SJSA1 (cell line): ENCODE data around the gene UBQLNL. TPM values are rescaled to one million over a fixed set of nuclear protein-coding genes. Genes with fewer than 3 reads are reported as not detected.

Source experiments
- DNase-seq, 2 experiments: peaks; one replicate each; pipeline ENCODE4 v3.0.0-alpha.2; 2015 to 2020; ENCODE audit warnings: low spot score in 2 of 2, low read depth in 1 of 2
- H3K27ac ChIP-seq: fragments of 250-450 bp; sonication (Bioruptor Pico); 2 replicates; pipeline ENCODE4 v1.5.1; 2020; ENCODE audit warnings: mild to moderate bottlenecking, moderate library complexity
- H3K27me3 ChIP-seq: fragments of 250-450 bp; sonication (Bioruptor Pico); replicated peaks from 2 replicates; pipeline ENCODE4 v1.5.1; 2020; ENCODE audit warnings: mild to moderate bottlenecking, moderate library complexity
- H3K36me3 ChIP-seq: fragments of 250-450 bp; sonication (Bioruptor Pico); 2 replicates; pipeline ENCODE4 v1.5.1; 2020; ENCODE audit warnings: mild to moderate bottlenecking
- H3K4me1 ChIP-seq: fragments of 250-450 bp; sonication (Bioruptor Pico); replicated peaks from 2 replicates; pipeline ENCODE4 v1.6.1; 2021; ENCODE audit warnings: mild to moderate bottlenecking
- H3K4me3 ChIP-seq: fragments of 250-450 bp; sonication (Bioruptor Pico); 2 replicates; pipeline ENCODE4 v1.5.1; 2020; ENCODE audit warnings: mild to moderate bottlenecking
- H3K9me3 ChIP-seq: fragments of 250-450 bp; sonication (Bioruptor Pico); replicated peaks from 2 replicates; pipeline ENCODE4 v1.5.1; 2020; ENCODE audit warnings: mild to moderate bottlenecking
- total RNA-seq: library from RNA; depleted of rRNA; stranded (reverse); fragments of >200 nt; shearing (Covaris generic); gene quantifications from 2 replicates; pipeline ENCODE4 v1.2.3, GENCODE V29; 2014

UBQLNL gene
- total RNA-seq, 1 experiment from 2014 or later, result 0.05 TPM

DNA sequence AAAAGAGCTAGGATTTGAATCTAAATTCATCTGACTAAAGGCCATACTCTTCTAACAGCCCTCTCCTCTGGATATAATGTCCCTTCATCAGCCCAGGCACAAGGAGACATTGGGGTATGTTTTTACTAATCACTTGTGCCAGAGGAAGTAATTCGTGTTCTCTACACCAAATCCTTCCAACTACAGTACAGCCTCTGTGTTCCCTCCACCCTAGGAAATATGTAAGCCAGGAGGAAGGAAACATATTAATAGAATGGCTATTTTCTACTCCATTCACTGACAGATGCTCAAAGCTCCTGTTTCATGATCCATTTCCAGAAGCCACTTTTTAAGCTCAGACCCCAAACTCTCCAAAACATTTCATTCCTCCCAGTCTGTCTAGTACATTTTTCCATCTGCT lies 12.0 kb upstream of the UBQLNL start:
- no peaks in the 10 kb centered on the region for H3K36me3 ChIP-seq

DNA sequence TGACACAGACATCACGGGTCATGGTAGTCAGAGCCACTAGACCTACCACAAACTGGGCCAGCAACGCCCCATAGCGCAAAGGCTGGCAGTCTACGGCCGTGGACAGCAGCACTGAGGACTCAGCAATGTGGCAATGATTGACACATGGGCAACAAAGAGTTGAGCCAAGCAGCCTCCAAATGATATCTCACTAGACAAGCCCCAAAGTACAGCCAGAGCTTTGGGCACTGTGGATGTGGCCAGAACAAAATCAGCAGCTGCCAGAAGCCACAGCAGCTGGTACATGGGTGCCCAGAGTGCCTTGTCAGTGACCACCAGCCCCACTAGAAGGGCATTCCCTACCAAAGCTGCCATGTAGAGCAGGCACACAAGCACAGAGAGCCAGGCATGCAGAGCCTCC lies 11.2 kb upstream of the UBQLNL start:
- Histone ChIP-seq H3K4me1 (no peaks in the 10 kb centered on the region), H3K9me3 (no peaks in the 10 kb centered on the region), H3K4me3 (no peak overlapping the region), H3K27me3 (peaks cover 6% of the 10 kb centered on the region; the same call in 1 of the 2 replicates), H3K27ac (no peak overlapping the region), H3K36me3 (no peaks in the 10 kb centered on the region)
- no peak for DNase-seq

More for the DNA sequence above, 12.0 kb upstream of the UBQLNL start:
- peaks cover 6% of the 10 kb centered on the region; the same call in 1 of the 2 replicates for H3K27me3 ChIP-seq
- no peak for DNase-seq
- no peak overlapping the region for H3K4me3 ChIP-seq
- H3K27ac ChIP-seq, result no peak overlapping the region
- no peaks in the 10 kb centered on the region for H3K4me1 ChIP-seq
- H3K9me3 ChIP-seq, result no peaks in the 10 kb centered on the region

DNA sequence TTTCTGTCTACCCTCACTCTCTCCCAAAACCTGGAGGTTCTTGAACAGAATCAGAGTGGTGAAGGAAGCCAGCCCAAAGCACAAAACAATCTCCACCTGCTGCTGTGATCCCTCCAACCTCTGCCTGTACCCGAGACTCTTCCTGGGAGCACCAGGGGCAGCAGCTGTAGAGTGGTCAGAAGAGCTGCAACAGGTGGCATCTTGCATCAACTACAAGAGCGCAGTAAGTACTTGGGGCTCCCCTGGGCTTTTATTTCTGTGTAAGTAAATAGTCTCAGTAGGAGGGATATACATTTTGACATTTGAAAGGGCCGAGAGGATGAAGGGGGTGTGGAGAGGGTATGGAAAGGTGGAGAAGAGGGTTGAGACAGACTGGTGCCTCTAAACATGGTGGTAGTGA lies 8.3 kb upstream of the UBQLNL start:
- Histone ChIP-seq H3K27me3 (peaks cover 6% of the 10 kb centered on the region; the same call in 1 of the 2 replicates), H3K9me3 (no peaks in the 10 kb centered on the region), H3K36me3 (no peaks in the 10 kb centered on the region), H3K4me1 (no peaks in the 10 kb centered on the region), H3K27ac (no peak overlapping the region), H3K4me3 (no peak overlapping the region)
- no peak for DNase-seq

DNA sequence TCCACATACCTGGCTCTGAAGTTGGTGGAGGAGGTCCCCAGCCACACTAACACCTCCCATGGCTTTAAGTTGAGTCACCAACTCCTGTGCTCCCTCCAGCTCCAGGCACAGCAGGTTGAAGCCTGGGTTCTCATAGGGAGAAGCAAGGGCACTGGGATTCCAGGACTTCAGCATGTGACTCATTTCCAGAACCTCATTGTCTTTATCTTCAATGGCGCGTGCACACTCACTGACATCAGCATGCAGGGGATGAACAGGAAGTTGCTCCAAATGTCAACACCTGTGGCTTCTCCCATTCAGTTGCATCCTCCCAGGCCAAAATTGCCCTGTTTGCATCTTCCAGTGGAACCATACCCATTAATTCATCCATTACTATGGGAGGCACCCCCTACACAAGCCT lies 5.8 kb upstream of the UBQLNL start:
- Histone ChIP-seq H3K27me3 (no peaks in the 10 kb centered on the region; the same call in 1 of the 2 replicates), H3K4me1 (no peaks in the 10 kb centered on the region), H3K4me3 (no peak overlapping the region), H3K9me3 (no peaks in the 10 kb centered on the region), H3K36me3 (no peaks in the 10 kb centered on the region), H3K27ac (no peak overlapping the region)
- DNase-seq, result no peak

DNA sequence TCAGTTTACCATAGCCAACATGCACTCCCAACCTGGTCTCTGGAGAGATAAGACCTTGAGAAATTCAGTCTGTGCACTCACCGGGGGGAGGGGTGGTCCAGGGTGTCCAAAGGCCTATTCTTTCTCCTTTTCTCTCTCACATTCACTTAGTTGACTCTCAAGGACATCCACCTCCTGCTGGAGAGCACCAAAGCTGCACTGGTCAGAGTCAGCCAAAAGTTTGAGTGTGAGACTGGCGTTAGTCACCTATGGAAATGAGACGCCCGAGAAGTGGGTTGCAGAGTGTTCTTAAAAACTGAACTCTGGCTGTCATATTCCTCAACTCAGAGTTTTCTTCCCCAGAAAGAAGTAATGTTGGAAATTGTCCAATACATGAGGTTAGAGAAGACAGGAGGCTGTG lies 5.0 kb upstream of the UBQLNL start:
- DNase-seq, result no peak
- H3K27me3 ChIP-seq, result no peaks in the 10 kb centered on the region; the same call in 1 of the 2 replicates
- H3K4me1 ChIP-seq, result no peaks in the 10 kb centered on the region
- no peaks in the 10 kb centered on the region for H3K36me3 ChIP-seq
- no peaks in the 10 kb centered on the region for H3K9me3 ChIP-seq
- no peak overlapping the region for H3K27ac ChIP-seq
- no peak overlapping the region for H3K4me3 ChIP-seq

DNA sequence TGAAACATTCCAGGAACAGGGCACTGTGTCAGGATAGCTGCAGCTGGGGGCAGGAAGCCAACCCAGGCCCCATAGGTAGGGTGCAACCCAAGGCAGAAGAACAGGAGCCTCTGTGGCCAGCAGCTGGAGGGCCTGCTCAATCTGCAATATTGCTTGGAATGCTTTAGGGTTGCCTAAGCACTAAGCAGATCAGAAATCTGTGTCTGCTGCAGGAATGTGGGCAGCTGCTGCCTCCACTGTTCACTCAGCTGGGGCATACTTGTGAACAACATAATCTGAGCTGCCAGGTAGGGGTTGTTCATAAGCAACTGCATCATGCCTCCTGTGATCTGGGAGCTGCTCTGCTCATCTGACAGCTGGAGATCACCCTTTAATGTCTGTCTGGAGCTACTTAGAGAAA lies 1.7 kb downstream of the UBQLNL start:
- H3K27ac ChIP-seq, result no peak overlapping the region
- H3K9me3 ChIP-seq, result no peaks in the 10 kb centered on the region
- no peaks in the 10 kb centered on the region for H3K36me3 ChIP-seq
- no peaks in the 10 kb centered on the region for H3K4me1 ChIP-seq
- H3K4me3 ChIP-seq, result no peak overlapping the region
- no peak for DNase-seq
- peaks cover 22% of the 10 kb centered on the region; the same call in 1 of the 2 replicates for H3K27me3 ChIP-seq

DNA sequence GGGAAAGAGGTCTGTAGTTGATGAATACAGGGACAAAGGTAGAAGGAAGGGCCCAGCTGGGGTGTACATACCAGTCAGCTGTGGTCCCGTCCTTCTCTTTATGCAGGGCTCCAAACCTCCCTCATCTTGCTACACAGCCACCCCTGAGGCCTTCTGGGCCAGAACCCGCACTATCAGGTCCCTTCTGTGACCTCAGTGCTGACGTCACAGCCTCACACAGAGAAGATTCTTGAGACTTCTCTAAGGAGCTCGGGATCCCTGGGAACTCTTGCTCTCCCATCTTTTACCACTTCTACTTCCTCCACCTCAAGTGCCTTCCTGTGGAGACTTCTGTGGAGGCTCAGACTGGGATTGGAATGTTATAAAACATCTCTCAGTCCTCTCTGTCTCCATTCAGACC lies 6.7 kb downstream of the UBQLNL start, which contains the start of gene UBQLN3:
UBQLN3 (minus strand) TSS at position 155 of the 400 bp plus-strand sequence. CDS start 399 bp downstream, outside the sequence.
- Histone ChIP-seq H3K27me3 (peaks cover 32% of the 10 kb centered on the region), H3K36me3 (no peaks in the 10 kb centered on the region)

DNA sequence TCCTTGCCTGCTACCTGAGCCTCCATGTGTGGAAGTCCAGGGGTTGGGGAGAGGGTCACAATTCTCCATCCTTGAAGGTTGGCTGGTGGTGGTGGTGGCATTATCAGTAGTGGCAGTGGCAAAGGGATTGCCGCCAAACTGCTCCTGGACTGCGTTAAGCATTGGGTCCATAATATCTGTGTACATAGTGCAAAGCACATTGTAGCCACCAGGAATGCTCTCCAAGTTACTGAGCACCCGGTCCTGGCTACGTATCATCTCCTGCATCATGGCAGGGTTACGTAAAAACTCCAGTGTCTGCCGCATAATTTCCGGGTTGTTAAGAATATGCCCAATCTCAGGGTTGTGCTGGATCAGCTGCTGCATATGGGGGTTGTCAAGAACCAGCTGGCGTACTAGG lies 7.9 kb downstream of the UBQLNL start:
- H3K4me1 ChIP-seq, result no peaks in the 10 kb centered on the region
- H3K27me3 ChIP-seq, result peaks cover 32% of the 10 kb centered on the region
- no peak overlapping the region for H3K27ac ChIP-seq
- DNase-seq, result no peak
- H3K36me3 ChIP-seq, result no peaks in the 10 kb centered on the region
- H3K9me3 ChIP-seq, result no peaks in the 10 kb centered on the region
- no peak overlapping the region for H3K4me3 ChIP-seq

More for the DNA sequence above, 6.7 kb downstream of the UBQLNL start, which contains the start of gene UBQLN3:
- H3K4me1 ChIP-seq, result no peaks in the 10 kb centered on the region
- H3K4me3 ChIP-seq, result no peak within 1 kb of the TSS
- H3K9me3 ChIP-seq, result no peaks in the 10 kb centered on the region
- H3K27ac ChIP-seq, result no peak within 1 kb of the TSS
- DNase-seq, result no peak

DNA sequence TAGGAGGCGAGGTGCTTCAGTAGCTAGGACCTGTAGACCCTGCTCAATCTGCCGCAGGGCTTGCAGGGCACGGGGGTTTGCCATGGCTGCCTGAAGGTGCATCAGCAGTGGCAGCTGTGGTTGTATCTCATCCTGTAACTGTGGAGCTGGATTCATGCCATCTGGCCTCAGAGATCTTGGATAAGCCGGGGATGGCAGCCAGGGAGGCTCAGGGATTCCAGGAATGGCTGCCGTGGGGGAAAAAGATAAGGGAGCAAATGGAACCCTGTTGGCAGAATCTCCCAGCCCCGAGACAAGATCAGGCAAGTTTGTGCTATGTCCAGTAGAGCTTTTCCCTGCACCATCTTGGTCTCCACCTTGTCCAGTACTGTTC lies 8.6 kb downstream of the UBQLNL start:
- H3K27ac ChIP-seq, result no peak overlapping the region
- H3K4me1 ChIP-seq, result no peaks in the 10 kb centered on the region
- peaks cover 27% of the 10 kb centered on the region for H3K27me3 ChIP-seq
- no peaks in the 10 kb centered on the region for H3K9me3 ChIP-seq
- DNase-seq, result no peak
- no peaks in the 10 kb centered on the region for H3K36me3 ChIP-seq
- H3K4me3 ChIP-seq, result no peak overlapping the region

DNA sequence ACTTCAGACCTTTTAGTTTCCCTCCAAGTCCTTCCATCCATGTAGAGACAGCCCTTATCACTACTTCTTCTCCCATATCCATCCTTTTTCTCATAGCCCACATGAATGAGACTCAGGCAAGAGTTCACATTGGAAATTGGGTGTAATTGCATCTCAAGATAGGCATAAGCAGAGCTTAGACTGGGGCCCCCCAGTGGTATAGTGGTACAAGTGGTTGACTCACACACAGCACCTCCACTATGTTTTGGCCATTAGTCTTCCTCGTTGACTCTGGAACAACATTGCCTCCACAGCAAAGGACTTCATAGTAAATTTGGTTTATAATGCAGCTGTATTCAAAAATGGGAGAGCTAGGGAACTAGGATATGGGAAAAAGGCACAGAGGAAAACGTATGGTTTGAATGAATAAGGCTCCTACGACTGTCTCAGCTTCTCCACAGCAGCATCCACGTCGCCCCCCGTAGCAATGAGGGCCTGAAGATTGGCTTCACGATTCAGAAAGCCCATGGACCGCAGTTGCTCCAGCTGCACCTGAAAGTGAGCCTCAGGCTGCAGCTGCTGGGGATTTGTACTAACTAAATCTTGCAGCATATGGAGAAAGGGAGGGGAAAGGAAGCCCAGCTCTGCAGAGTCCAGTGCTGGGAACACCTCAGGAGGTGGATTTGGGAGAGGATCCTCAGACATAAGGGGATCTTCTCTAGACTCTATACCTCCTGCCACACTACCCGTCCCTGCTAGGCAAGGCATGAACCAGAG lies 9.1 kb downstream of the UBQLNL start:
- H3K9me3 ChIP-seq, result no peaks in the 10 kb centered on the region
- no peaks in the 10 kb centered on the region for H3K36me3 ChIP-seq
- H3K4me1 ChIP-seq, result no peaks in the 10 kb centered on the region
- H3K27me3 ChIP-seq, result peaks cover 23% of the 10 kb centered on the region
- H3K4me3 ChIP-seq, result no peak overlapping the region
- no peak for DNase-seq
- H3K27ac ChIP-seq, result no peak overlapping the region

DNA sequence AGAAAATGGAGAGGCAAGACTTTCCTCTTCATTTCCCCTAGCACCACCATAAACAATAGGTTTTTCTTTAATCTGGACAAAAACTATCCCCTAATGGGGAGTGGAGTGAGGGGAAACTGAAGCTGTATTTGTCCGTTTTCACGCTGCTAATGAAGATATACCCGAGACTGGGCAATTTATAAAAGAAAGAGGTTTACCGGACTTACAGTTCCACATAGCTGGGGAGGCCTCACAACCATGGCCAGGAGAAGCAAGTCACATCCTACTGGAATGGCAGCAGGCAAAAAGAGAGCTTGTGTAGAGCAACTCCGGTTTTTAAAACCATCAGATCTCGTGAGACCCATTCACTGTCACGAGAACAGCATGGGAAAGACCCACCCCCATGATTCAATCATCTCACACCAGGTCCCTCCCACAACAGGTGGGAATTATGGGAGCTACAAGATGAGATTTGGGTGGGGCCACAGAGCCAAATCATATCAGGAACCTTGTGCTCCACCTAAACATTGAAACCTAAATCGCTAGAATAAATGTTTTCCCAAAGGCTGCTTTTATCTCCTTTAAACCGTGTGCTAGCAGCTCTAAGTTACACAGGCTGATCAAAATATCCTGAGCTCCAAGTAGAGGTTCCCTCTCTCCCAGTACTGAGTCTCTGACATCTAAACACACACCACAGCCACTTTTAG lies 11.0 kb downstream of the UBQLNL start:
- Histone ChIP-seq H3K4me1 (no peaks in the 10 kb centered on the region), H3K27ac (no peak overlapping the region), H3K27me3 (peaks cover 15% of the 10 kb centered on the region), H3K36me3 (no peaks in the 10 kb centered on the region), H3K4me3 (no peak overlapping the region), H3K9me3 (no peaks in the 10 kb centered on the region)
- DNase-seq, result no peak

DNA sequence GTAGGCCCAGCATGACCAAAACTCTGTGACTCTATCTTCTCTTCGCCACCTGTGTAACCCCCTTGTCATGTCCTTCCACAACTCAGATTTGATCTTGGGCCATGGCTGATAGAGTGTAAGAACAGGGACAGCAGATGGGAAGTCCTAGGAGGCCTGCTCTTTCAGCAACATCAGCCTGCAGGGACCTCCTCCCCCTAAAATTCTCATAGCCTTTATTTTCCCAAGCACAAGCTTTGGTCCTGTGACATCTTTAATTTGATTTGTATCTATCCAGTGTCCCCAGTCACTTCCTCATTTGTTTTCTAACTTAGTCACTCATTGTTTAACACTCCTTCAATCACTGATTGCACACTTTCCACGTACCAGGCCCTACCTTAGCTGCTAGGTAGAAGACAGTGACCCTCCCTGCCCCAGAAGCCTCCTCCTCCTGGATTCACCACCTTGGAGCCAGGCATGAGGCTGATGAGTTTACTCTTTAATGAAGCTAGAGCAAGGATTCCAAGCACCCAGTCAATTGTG lies 12.0 kb downstream of the UBQLNL start:
- Histone ChIP-seq H3K4me1 (no peaks in the 10 kb centered on the region), H3K9me3 (no peaks in the 10 kb centered on the region), H3K36me3 (no peaks in the 10 kb centered on the region), H3K27me3 (peaks cover 23% of the 10 kb centered on the region), H3K27ac (no peak overlapping the region), H3K4me3 (no peak overlapping the region)
- no peak for DNase-seq

DNA sequence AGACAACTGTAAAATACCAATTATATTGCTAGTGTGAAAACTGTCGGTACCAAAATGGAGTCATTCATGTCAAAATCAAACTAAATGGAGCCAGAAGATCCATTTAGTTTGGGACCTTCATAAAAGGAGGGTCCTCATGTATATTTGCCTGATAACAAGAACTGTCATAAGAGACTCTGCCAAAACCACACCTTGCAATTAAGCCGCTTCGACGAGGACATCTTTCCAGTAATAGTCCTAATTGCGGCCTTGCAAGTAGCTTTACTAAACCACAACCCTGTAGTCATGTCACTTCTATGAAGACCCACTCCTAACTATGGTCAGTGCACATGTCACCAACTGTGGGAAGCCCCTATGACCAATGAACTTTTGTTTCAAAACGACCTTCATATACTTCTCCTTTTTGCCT lies 16.1 kb downstream of the UBQLNL start:
- Histone ChIP-seq H3K27me3 (peaks cover 24% of the 10 kb centered on the region), H3K27ac (no peak overlapping the region), H3K36me3 (no peaks in the 10 kb centered on the region), H3K4me1 (no peaks in the 10 kb centered on the region), H3K9me3 (no peaks in the 10 kb centered on the region), H3K4me3 (no peak overlapping the region)
- DNase-seq, result no peak

DNA sequence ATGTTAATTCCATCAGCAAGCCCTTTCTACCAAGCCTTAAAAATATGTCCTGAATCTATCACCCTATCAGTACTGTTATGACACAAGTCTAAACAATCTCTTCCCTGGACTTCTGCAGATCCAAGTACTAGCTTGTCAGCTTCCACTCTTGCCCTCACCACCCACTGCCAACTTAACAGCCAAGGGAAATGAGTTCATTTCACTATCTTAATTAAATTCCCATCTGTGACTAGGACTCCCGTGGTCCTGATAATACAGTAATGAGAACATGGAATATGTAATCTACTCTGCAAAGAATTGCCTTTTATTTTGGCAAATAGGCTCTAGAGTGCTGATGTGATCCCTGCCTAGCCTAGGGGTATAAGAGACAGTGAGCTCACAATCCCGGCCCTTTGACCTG lies 16.8 kb downstream of the UBQLNL start:
- Histone ChIP-seq H3K9me3 (no peaks in the 10 kb centered on the region), H3K36me3 (no peaks in the 10 kb centered on the region)
- DNase-seq, result no peak

More for the DNA sequence above, 16.8 kb downstream of the UBQLNL start:
- no peaks in the 10 kb centered on the region for H3K4me1 ChIP-seq
- H3K27ac ChIP-seq, result no peak overlapping the region
- peaks cover 19% of the 10 kb centered on the region for H3K27me3 ChIP-seq
- H3K4me3 ChIP-seq, result no peak overlapping the region
